B cell (primary cell): ENCODE results near the gene SLC6A16. TPM values are rescaled to one million over a fixed set of nuclear protein-coding genes. Genes with fewer than 3 reads are reported as not detected.
"Not testable (repeated sequence)": the region's sequence is repeated elsewhere in the genome, so short reads cannot be mapped to it uniquely, and the experiment has no call there.

ENCODE experiments used
- ATAC-seq: fragments of 200-7000 bp; cut with Tn5 transposase; one replicate; pipeline ENCODE4 v1.10.0; 2021; ENCODE audit warnings: low read depth, mild to moderate bottlenecking, moderate number of reproducible peaks, moderate library complexity
- CTCF ChIA-PET: fragments of 350-600 bp; sonication (Branson Sonifier 250); formaldehyde crosslinking; loops from one replicate; lab custom pipeline; 2021; ENCODE audit warnings: antibody characterized with exemption, inconsistent platforms; lab: Charles Lee
- POLR2A ChIA-PET: fragments of 350-600 bp; sonication (Branson Sonifier 250); formaldehyde crosslinking; loops from one replicate; lab custom pipeline; 2021; ENCODE audit warnings: antibody characterized with exemption; lab: Charles Lee
- DNase-seq: peaks from one replicate; pipeline ENCODE4 v3.0.0; 2013
- H2AFZ ChIP-seq: 2 replicates; pipeline ENCODE4 v1.6.1; 2012; ENCODE audit warnings: mild to moderate bottlenecking, low read depth, low read length; ENCODE audit not compliant: insufficient read depth, poor library complexity, severe bottlenecking
- H3K27ac ChIP-seq, 2 donors: 1 replicate in 1 of 2; 2 replicates in 1 of 2; pipeline ENCODE4 v1.5.1; 2012 to 2013; ENCODE audit warnings: low read length in 2 of 2, mild to moderate bottlenecking in 2 of 2, moderate library complexity in 1 of 2
- H3K27me3 ChIP-seq, 4 experiments: fragments of 200-600 bp in 1 of 4; sonication (generic) in 1 of 4; replicated peaks in 1 of 4; 1 replicate in 2 of 4; 2 replicates in 2 of 4; pipeline versions ENCODE4 v1.6.1 to v1.7.0; 2013 to 2016; ENCODE audit warnings: low read length in 3 of 4, mild to moderate bottlenecking in 2 of 4, mixed read lengths in 1 of 4, moderate library complexity in 1 of 4; ENCODE audit not compliant: insufficient read depth in 4 of 4, control insufficient read depth in 3 of 4; ENCODE audit errors: control extremely low read depth in 1 of 4
- H3K36me3 ChIP-seq, 2 experiments: replicated peaks in 1 of 2; 1 replicate in 1 of 2; 2 replicates in 1 of 2; pipeline versions ENCODE4 v1.6.1 to v1.7.1; 2013; ENCODE audit warnings: low read length in 1 of 2; ENCODE audit not compliant: insufficient read depth in 2 of 2, control insufficient read depth in 1 of 2; ENCODE audit errors: control extremely low read depth in 1 of 2, extremely low read depth in 1 of 2
- H3K4me1 ChIP-seq, 2 donors: fragments of 200-600 bp in 1 of 2; sonication (generic) in 1 of 2; 1 replicate in 1 of 2; 2 replicates in 1 of 2; pipeline versions ENCODE4 v1.5.1 to v1.6.1; 2013 to 2017; ENCODE audit warnings: low read length in 2 of 2; ENCODE audit not compliant: control insufficient read depth in 2 of 2, insufficient read depth in 2 of 2
- H3K4me2 ChIP-seq: replicated peaks from 2 replicates; pipeline ENCODE3; 2012; ENCODE audit warnings: mild to moderate bottlenecking, low read depth, low read length; ENCODE audit not compliant: poor library complexity, severe bottlenecking
- H3K4me3 ChIP-seq, 5 experiments: fragments of 200-600 bp in 1 of 5; sonication (generic) in 1 of 5; 1 replicate in 3 of 5; 2 replicates in 2 of 5; pipeline versions ENCODE4 v1.5.1 to v1.7.0; 2011 to 2016; ENCODE audit warnings: low read length in 4 of 5, mild to moderate bottlenecking in 4 of 5, low read depth in 2 of 5, control low read depth in 1 of 5, moderate library complexity in 1 of 5; ENCODE audit not compliant: insufficient read depth in 1 of 5; ENCODE audit errors: control extremely low read depth in 1 of 5, extremely low read depth in 1 of 5
- H3K79me2 ChIP-seq: fragments of 200-600 bp; sonication (generic); one replicate; pipeline ENCODE4 v1.6.0; 2016; ENCODE audit warnings: low read length; ENCODE audit not compliant: control insufficient read depth, insufficient read depth
- H3K9ac ChIP-seq: fragments of 200-600 bp; sonication (generic); 2 replicates; pipeline ENCODE4 v1.6.1; 2017; ENCODE audit warnings: mild to moderate bottlenecking, low read length, moderate library complexity
- H3K9me3 ChIP-seq, 3 donors: one replicate each; pipeline versions ENCODE4 v1.6.1 to v1.7.1; 2013; ENCODE audit warnings: low read length in 2 of 3; ENCODE audit not compliant: control insufficient read depth in 2 of 3, insufficient read depth in 1 of 3; ENCODE audit errors: control extremely low read depth in 1 of 3
- H4K20me1 ChIP-seq: 2 replicates; pipeline ENCODE4 v1.6.0; 2012; ENCODE audit warnings: mild to moderate bottlenecking, low read length; ENCODE audit not compliant: insufficient read depth, control insufficient read depth, poor library complexity, severe bottlenecking
- H3K27ac Mint-ChIP-seq: one replicate; pipeline ENCODE4 v1.8.0; 2021; ENCODE audit warnings: mixed read lengths
- H3K27me3 Mint-ChIP-seq: one replicate; pipeline ENCODE4 v1.8.0; 2021; ENCODE audit warnings: mixed read lengths
- H3K4me1 Mint-ChIP-seq: one replicate; pipeline ENCODE4 v1.8.0; 2021; ENCODE audit warnings: mixed read lengths
- H3K4me3 Mint-ChIP-seq: one replicate; pipeline ENCODE4 v1.8.0; 2021; ENCODE audit warnings: mixed read lengths
- H3K9me3 Mint-ChIP-seq: one replicate; pipeline ENCODE4 v1.8.0; 2022; ENCODE audit warnings: mixed read lengths; ENCODE audit not compliant: insufficient read depth
- CTCF ChIP-seq: fragments of 200-600 bp; IDR thresholded peaks from one replicate; pipeline ENCODE4 v1.8.0; 2022; ENCODE audit warnings: antibody characterized with exemption, mild to moderate bottlenecking
- WGBS: methylation state at CpG from one replicate; pipeline ENCODE4 v1.1.5; 2013; ENCODE audit warnings: missing lambda C conversion rate; ENCODE audit not compliant: insufficient coverage; 5-methylcytosine and 5-hydroxymethylcytosine counted together
- intact Hi-C: fragments of 100-400 bp; cut with micrococcal nuclease; formaldehyde crosslinking; loops from one replicate; pipeline ENCODE4 v1.10.0; 2022
- polyA plus RNA-seq: library from polyadenylated mRNA; depleted of rRNA; stranded (reverse); fragments of >200 nt; gene quantifications from 2 replicates; pipeline ENCODE4 v1.2.3, GENCODE V29; 2012
- total RNA-seq, 2 donors: library from RNA; stranded (reverse); fragments of 120-200 nt in 1 of 2; gene quantifications; 1 replicate in 1 of 2; 2 replicates in 1 of 2; pipeline versions ENCODE4 v1.2.3 to v1.2.4, GENCODE V29; 2013 to 2022

The SLC6A16 gene
- total and polyA plus RNA-seq, 2 donors (not counting 1 experiment from before 2014, with no cell fraction given): 22.3 to 68.4 TPM

GRCh38 chr19:49266409-49266808, 58.6 kb downstream of the SLC6A16 start:
- H3K9ac ChIP-seq, H3K27ac ChIP-seq, H4K20me1 ChIP-seq, H3K9me3 Mint-ChIP-seq, H3K36me3 ChIP-seq, H3K4me3 ChIP-seq, H2AFZ ChIP-seq, H3K4me3 Mint-ChIP-seq, H3K27me3 ChIP-seq, H3K4me2 ChIP-seq, H3K27me3 Mint-ChIP-seq, H3K4me1 Mint-ChIP-seq, ATAC-seq, H3K79me2 ChIP-seq, H3K4me1 ChIP-seq: not testable (repeated sequence)
- peak; percentile 80 for TF ChIP-seq CTCF
- intact Hi-C loops: loop anchor here (1.0 to 2.0 kb wide), 2 partner anchors 74 to 177 kb away; no protein-coding TSS in a partner anchor
- WGBS: 39% methylated on average over 10 of the region's 12 CpGs
- CTCF ChIA-PET: interaction anchor here (0.7 to 2.8 kb wide), 8 partner anchors 25 to 236 kb away, joined by 3 to 12 read pairs (median 3); no protein-coding TSS in a partner anchor
- peak; percentile 65 for DNase-seq
- POLR2A ChIA-PET: interaction anchor here (0.7 kb wide), 1 partner anchor 169 kb away, joined by 4 read pairs; no protein-coding TSS in a partner anchor
- peaks cover 7 to 24% (median 15%) of the 10 kb centered on the region in 3 donors for H3K9me3 ChIP-seq
- H3K27ac Mint-ChIP-seq: peak overlapping the region; percentile 15

- Mint-ChIP-seq H3K9me3 (peaks cover 5% of the 10 kb centered on the region), H3K27ac (no peak overlapping the region), H3K4me1 (peaks cover 3% of the 10 kb centered on the region), H3K27me3 (peaks cover 14% of the 10 kb centered on the region), H3K4me3 (no peak overlapping the region)
- ChIA-PET CTCF (interaction anchor here (0.7 to 2.8 kb wide), 13 partner anchors 37 to 283 kb away, joined by 3 to 12 read pairs (median 3); no protein-coding TSS in a partner anchor), POLR2A (interaction anchor here (0.5 to 0.6 kb wide), 2 partner anchors 71 to 85 kb away, joined by 4 read pairs; partner anchors contain the start of gene CD37)
- ATAC-seq (no peak), DNase-seq (no peak)
- no peaks in the 10 kb centered on the region for H3K36me3 ChIP-seq
- H3K27ac ChIP-seq: no peak overlapping the region
- H3K79me2 ChIP-seq: no peaks in the 10 kb centered on the region
- H3K9ac ChIP-seq: no peak overlapping the region
- TF ChIP-seq CTCF: no peak
- no peaks in the 10 kb centered on the region for H3K4me1 ChIP-seq
- 96% methylated on average over 5 of the region's 10 CpGs for WGBS
- H3K9me3 ChIP-seq: peaks cover 10 to 24% (median 16%) of the 10 kb centered on the region in 3 donors
- H2AFZ ChIP-seq: no peak overlapping the region
- H3K4me3 ChIP-seq: no peak overlapping the region
- no peaks in the 10 kb centered on the region for H4K20me1 ChIP-seq
- no peaks in the 10 kb centered on the region for H3K27me3 ChIP-seq
- intact Hi-C loops: no loop called here
- no peak overlapping the region for H3K4me2 ChIP-seq
These were observed 60.7 kb downstream of the SLC6A16 start for GRCh38 chr19:49264258-49264657.
